HepG2 (cell line): ENCODE data around the gene CC2D1A. TPM values are rescaled to one million over a fixed set of nuclear protein-coding genes. Genes with fewer than 3 reads are reported as not detected.

Source experiments
- IKZF1 ChIP-seq: fragments of 450-650 bp; IDR thresholded peaks from 2 replicates; pipeline ENCODE4 v1.7.1; 2016
- KDM5A ChIP-seq: fragments of 200-600 bp; sonication (generic); IDR thresholded peaks from 2 replicates; pipeline ENCODE4 v1.7.0; 2018; ENCODE audit warnings: antibody characterized with exemption, mild to moderate bottlenecking, low read length, borderline replicate concordance
- MTF2 ChIP-seq: sonication (generic); formaldehyde crosslinking; IDR thresholded peaks from 2 replicates; pipeline ENCODE4 v1.5.0; 2020; ENCODE audit warnings: missing genetic modification reagents, borderline replicate concordance
- SIN3B ChIP-seq: fragments of 150-350 bp; IDR thresholded peaks from 2 replicates; pipeline ENCODE4 v1.6.1; 2014; ENCODE audit warnings: low read length
- ZNF142 ChIP-seq: sonication (generic); formaldehyde crosslinking; IDR thresholded peaks from 2 replicates; pipeline ENCODE4 v1.4.0; 2020; ENCODE audit warnings: missing genetic modification reagents
- ZNF274 ChIP-seq: sonication (generic); formaldehyde crosslinking; IDR thresholded peaks from 2 replicates; pipeline ENCODE4 v1.5.1; 2020; ENCODE audit warnings: mild to moderate bottlenecking, missing genetic modification reagents
- ZNF557 ChIP-seq: sonication (generic); formaldehyde crosslinking; IDR thresholded peaks from 2 replicates; pipeline ENCODE4 v1.4.0; 2020; ENCODE audit warnings: missing genetic modification reagents
- ZNF790 ChIP-seq: sonication (generic); formaldehyde crosslinking; IDR thresholded peaks from 2 replicates; pipeline ENCODE4 v1.8.0; 2022; ENCODE audit warnings: missing genetic modification reagents, mild to moderate bottlenecking, borderline replicate concordance
- ZNF850 ChIP-seq: sonication (generic); formaldehyde crosslinking; conservative IDR thresholded peaks from 2 replicates; pipeline ENCODE4 v1.9.0; 2021; ENCODE audit warnings: mild to moderate bottlenecking, missing genetic modification reagents
- polyA plus RNA-seq, 8 experiments: library from polyadenylated mRNA; depleted of rRNA in 3 of 8; stranded (reverse) in 7 of 8; unstranded in 1 of 8; fragments of >200 nt; fragmentation: Illumina TruSeq in 4 of 8; extraction: Trizol in 4 of 8; gene quantifications; 2 replicates each; pipeline versions ENCODE4 v1.2.1 to v1.2.3, GENCODE V29; 2011 to 2016; ENCODE audit warnings: low read depth in 4 of 8, missing spikeins in 1 of 8, mixed read lengths in 1 of 8; ENCODE audit not compliant: insufficient read depth in 1 of 8
- total RNA-seq, 5 experiments: library from RNA; depleted of rRNA; stranded (reverse); fragments of >200 nt; fragmentation: Illumina TruSeq; extraction: Trizol; gene quantifications; 2 replicates each; pipeline ENCODE4 v1.2.3, GENCODE V29; 2016; ENCODE audit warnings: low read depth in 1 of 5
- TF ChIP-seq, protein P1 (sequence below): sonication (generic); formaldehyde crosslinking; IDR thresholded peaks from 2 replicates; pipeline ENCODE4 v1.4.0; 2020; ENCODE audit warnings: missing genetic modification reagents
- TF ChIP-seq, protein P2 (sequence below): sonication (generic); formaldehyde crosslinking; IDR thresholded peaks from 2 replicates; pipeline ENCODE4 v1.4.0; 2020; ENCODE audit warnings: mild to moderate bottlenecking, low read depth, missing genetic modification reagents
- TF ChIP-seq, protein P3 (sequence below): IDR thresholded peaks from 2 replicates; pipeline ENCODE4 v1.6.1; 2016; ENCODE audit warnings: missing compliant biosample characterization, missing genetic modification reagents, borderline replicate concordance

The CC2D1A gene
- total and polyA plus RNA-seq, 2 of the 13 experiments (the other 11 are each of a cell fraction or from before 2014, with no cell fraction given) = 9.7 to 11.5 TPM

- TF ChIP-seq, protein P1, sequence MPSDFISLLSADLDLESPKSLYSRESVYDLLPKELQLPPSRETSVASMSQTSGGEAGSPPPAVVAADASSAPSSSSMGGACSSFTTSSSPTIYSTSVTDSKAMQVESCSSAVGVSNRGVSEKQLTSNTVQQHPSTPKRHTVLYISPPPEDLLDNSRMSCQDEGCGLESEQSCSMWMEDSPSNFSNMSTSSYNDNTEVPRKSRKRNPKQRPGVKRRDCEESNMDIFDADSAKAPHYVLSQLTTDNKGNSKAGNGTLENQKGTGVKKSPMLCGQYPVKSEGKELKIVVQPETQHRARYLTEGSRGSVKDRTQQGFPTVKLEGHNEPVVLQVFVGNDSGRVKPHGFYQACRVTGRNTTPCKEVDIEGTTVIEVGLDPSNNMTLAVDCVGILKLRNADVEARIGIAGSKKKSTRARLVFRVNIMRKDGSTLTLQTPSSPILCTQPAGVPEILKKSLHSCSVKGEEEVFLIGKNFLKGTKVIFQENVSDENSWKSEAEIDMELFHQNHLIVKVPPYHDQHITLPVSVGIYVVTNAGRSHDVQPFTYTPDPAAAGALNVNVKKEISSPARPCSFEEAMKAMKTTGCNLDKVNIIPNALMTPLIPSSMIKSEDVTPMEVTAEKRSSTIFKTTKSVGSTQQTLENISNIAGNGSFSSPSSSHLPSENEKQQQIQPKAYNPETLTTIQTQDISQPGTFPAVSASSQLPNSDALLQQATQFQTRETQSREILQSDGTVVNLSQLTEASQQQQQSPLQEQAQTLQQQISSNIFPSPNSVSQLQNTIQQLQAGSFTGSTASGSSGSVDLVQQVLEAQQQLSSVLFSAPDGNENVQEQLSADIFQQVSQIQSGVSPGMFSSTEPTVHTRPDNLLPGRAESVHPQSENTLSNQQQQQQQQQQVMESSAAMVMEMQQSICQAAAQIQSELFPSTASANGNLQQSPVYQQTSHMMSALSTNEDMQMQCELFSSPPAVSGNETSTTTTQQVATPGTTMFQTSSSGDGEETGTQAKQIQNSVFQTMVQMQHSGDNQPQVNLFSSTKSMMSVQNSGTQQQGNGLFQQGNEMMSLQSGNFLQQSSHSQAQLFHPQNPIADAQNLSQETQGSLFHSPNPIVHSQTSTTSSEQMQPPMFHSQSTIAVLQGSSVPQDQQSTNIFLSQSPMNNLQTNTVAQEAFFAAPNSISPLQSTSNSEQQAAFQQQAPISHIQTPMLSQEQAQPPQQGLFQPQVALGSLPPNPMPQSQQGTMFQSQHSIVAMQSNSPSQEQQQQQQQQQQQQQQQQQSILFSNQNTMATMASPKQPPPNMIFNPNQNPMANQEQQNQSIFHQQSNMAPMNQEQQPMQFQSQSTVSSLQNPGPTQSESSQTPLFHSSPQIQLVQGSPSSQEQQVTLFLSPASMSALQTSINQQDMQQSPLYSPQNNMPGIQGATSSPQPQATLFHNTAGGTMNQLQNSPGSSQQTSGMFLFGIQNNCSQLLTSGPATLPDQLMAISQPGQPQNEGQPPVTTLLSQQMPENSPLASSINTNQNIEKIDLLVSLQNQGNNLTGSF (CRISPR knock-in tag) = peak; percentile 87; the same call in 1 of the 2 replicates
- TF ChIP-seq ZNF274 (peak; percentile 90), ZNF557 (0 out of 2 replicates have a peak, but pooled peaks have one; percentile 71), ZNF790 (peak; percentile 90), IKZF1 (no peak), ZNF142 (CRISPR knock-in tag) (no peak), ZNF850 (CRISPR knock-in tag) (no peak), SIN3B (no peak), KDM5A (no peak), MTF2 (0 out of 2 replicates have a peak, but pooled peaks have one; percentile 13)
- TF ChIP-seq, protein P2, sequence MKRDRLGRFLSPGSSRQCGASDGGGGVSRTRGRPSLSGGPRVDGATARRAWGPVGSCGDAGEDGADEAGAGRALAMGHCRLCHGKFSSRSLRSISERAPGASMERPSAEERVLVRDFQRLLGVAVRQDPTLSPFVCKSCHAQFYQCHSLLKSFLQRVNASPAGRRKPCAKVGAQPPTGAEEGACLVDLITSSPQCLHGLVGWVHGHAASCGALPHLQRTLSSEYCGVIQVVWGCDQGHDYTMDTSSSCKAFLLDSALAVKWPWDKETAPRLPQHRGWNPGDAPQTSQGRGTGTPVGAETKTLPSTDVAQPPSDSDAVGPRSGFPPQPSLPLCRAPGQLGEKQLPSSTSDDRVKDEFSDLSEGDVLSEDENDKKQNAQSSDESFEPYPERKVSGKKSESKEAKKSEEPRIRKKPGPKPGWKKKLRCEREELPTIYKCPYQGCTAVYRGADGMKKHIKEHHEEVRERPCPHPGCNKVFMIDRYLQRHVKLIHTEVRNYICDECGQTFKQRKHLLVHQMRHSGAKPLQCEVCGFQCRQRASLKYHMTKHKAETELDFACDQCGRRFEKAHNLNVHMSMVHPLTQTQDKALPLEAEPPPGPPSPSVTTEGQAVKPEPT = peak; percentile 79
- TF ChIP-seq, protein P3, sequence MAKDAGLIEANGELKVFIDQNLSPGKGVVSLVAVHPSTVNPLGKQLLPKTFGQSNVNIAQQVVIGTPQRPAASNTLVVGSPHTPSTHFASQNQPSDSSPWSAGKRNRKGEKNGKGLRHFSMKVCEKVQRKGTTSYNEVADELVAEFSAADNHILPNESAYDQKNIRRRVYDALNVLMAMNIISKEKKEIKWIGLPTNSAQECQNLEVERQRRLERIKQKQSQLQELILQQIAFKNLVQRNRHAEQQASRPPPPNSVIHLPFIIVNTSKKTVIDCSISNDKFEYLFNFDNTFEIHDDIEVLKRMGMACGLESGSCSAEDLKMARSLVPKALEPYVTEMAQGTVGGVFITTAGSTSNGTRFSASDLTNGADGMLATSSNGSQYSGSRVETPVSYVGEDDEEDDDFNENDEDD (CRISPR knock-in tag) = peak; percentile 100
Measured at GRCh38 chr19:13905634-13906520, at the start of gene CC2D1A, which contains the start of gene BRME1 (continued).
